Retinal pigment epithelial cell (primary cell): ENCODE results near the gene PCDHGB2.
A peak's percentile ranks its signal among the peaks of the same experiment; 100 is the strongest.
"Not testable (repeated sequence)": the region's sequence is repeated elsewhere in the genome, so short reads cannot be mapped to it uniquely, and the experiment has no call there.

ENCODE experiments used
- DNase-seq: peaks from one replicate; pipeline ENCODE4 v3.0.0-alpha.2; 2010; ENCODE audit warnings: low read depth
- H3K4me3 ChIP-seq: 2 replicates; pipeline ENCODE4 v1.5.1; 2011; ENCODE audit warnings: mild to moderate bottlenecking, low read length, control low read depth, moderate library complexity
- CTCF ChIP-seq: conservative IDR thresholded peaks from 2 replicates; pipeline ENCODE4 v1.5.1; 2011; ENCODE audit warnings: low read depth, low read length, control low read depth, inconsistent platforms

PCDHGB2 gene

GRCh38 chr5:141359790-141360426 is at the start of gene PCDHGB2:
PCDHGB2 (plus strand) TSS chr5:141359994; CDS start chr5:141360136, 142 bp downstream.
- TF ChIP-seq CTCF = peak; percentile 22
- no peak for DNase-seq
- H3K4me3 ChIP-seq = peak within 1 kb of the TSS; percentile 22

GRCh38 chr5:141313711-141314110 is 46.1 kb upstream of the PCDHGB2 start:
- H3K4me3 ChIP-seq = no peak overlapping the region
- DNase-seq = no peak
- no peak for TF ChIP-seq CTCF

GRCh38 chr5:141316963-141317362 is 42.8 kb upstream of the PCDHGB2 start:
- not testable (repeated sequence) for H3K4me3 ChIP-seq, DNase-seq

- no peak overlapping the region for H3K4me3 ChIP-seq
- no peak for TF ChIP-seq CTCF
- DNase-seq = no peak
Observed at GRCh38 chr5:141319202-141319601, 40.6 kb upstream of the PCDHGB2 start.

- H3K4me3 ChIP-seq = peak overlapping the region; percentile 87
Observed at GRCh38 chr5:141319699-141320098, 40.1 kb upstream of the PCDHGB2 start.

GRCh38 chr5:141320225-141321169 is 39.3 kb upstream of the PCDHGB2 start, which contains the start of gene TAF7:
TAF7 (minus strand) TSS chr5:141320784; CDS start chr5:141320044, 740 bp downstream.
- TF ChIP-seq CTCF = peak; percentile 93
- peak; percentile 75 for DNase-seq
- H3K4me3 ChIP-seq = peak within 1 kb of the TSS; percentile 87

More at GRCh38 chr5:141319699-141320098, 40.1 kb upstream of the PCDHGB2 start:
- TF ChIP-seq CTCF = no peak
- no peak for DNase-seq

GRCh38 chr5:141322261-141322660 is 37.5 kb upstream of the PCDHGB2 start:
- TF ChIP-seq CTCF = no peak

More at GRCh38 chr5:141322261-141322660, 37.5 kb upstream of the PCDHGB2 start:
- DNase-seq = no peak
- H3K4me3 ChIP-seq = no peak overlapping the region
